CD4-positive, alpha-beta T cell treated with Interleukin-2 at 100 ng/mL for 4 hours (primary cell): ENCODE measurements around the gene SLC27A2.
"Not testable (repeated sequence)": the region's sequence is repeated elsewhere in the genome, so short reads cannot be mapped to it uniquely, and the experiment has no call there.

Experiments used
- DNase-seq: peaks from one replicate; pipeline ENCODE4 v3.0.0-alpha.2; 2020; ENCODE audit warnings: low spot score

The SLC27A2 gene

DNA sequence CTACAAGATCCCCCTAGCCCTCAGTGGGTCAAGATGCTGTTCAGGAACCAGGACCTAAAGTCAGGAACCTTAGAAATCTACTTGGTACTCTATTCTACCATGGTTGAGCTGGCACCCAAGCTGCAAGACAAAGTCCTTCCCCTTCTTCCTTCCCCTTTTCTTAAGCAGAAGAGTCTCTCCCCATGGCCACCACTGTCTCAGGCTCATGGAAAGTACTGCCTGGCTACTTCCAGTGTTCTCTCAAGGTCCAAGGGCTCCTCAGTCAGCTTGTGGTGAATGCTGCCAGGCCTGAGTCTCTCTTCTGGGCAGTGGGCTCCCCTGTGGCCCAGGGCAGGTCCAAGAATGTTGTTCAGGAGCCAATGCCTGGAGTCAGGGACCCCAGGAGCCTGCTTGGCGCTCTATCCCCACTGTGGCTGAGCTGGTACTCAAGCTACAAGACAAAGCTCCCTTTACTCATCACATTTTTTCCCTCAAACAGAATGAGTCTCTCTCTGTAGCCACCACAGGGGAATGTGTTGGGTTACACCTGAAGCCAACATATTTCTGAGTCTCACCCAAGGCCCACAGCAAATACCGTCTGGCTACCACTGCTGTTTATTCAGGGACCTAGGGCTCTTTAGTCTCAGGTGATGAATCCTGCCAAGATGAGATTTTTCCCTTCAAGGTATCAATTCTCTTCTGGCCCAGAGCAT is 18.1 kb upstream of the SLC27A2 start:
- no peak for DNase-seq

- DNase-seq = no peak
Measured at GRCh38 chr15:50164458-50164857, 17.5 kb upstream of the SLC27A2 start.

GRCh38 chr15:50166216-50166615 is 15.8 kb upstream of the SLC27A2 start:
- no peak for DNase-seq

DNA sequence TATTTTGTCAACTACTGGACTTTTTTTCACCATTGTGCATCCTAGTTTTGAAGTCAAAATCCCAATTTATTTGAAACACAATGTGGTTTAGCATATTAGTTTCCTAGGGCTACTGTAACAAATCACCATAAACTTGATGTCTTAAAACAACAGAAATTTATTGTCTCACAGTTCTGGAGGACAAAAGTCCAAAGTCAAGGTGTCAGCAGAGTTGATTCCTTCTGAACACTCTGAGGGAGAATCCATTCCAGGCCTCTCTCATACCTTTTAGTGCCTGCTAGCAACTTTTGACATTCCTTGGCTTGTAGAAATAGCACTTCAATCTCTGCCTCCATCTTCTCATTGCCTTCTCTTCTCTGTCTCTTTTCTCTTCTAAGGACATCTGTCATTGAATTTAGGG is 14.9 kb upstream of the SLC27A2 start:
- DNase-seq = no peak

- no peak for DNase-seq
Measured at GRCh38 chr15:50168379-50168778, 13.6 kb upstream of the SLC27A2 start.

DNA sequence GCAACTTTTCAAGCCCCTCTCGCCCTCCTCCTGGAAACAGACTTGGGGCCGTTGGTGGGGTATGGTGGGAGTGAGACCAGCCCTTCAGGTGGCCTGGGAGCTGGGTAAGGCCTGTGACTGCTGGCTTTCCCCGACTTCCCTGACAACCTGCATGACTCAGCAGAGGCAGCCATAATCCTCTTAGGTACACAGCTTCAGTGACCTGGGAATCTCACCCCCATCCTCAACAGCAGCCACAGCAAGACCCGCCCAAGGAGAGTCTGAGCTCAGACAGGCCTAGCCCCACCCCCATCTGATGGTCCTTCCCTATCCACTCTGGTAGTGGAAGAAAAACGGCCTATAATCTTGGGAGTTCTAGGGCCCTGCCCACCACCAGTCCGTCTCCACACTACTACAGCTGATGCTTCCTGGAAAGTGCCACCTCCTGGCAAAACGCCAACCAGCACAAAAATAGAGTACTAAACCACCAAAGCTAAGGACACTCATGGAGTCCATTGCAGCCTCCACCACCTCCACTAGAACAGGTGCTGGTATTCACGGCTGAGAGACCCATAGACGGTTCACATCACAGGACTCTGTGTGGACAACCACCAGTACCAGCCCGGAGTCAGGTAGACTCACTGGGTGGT is 13.1 kb upstream of the SLC27A2 start:
- no peak for DNase-seq

GRCh38 chr15:50172360-50172895 is 9.6 kb upstream of the SLC27A2 start:
- not testable (repeated sequence) for DNase-seq

- no peak for DNase-seq
Measured at GRCh38 chr15:50176869-50177268, 5.1 kb upstream of the SLC27A2 start.

GRCh38 chr15:50180091-50180490 is 1.9 kb upstream of the SLC27A2 start:
- DNase-seq = no peak

DNA sequence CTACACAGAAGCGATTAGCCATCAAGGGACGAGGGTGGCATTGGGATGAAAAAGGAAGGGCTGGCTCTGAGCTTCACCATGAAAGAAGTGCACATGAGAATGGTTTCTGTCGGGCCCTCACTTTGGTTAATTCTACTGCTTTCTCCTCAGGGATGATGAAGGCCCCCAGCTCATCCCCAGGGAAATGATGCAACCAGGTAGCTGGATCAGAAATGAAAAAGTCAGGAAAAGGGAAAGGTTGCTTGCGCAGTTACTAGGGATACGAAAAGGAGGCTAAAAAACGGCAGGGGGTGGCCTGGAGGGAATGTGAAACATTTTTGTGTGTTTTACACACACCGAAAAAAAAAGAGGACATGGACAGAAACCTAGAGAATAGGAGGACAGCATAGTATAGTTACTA is 1.4 kb upstream of the SLC27A2 start:
- DNase-seq = no peak

DNA sequence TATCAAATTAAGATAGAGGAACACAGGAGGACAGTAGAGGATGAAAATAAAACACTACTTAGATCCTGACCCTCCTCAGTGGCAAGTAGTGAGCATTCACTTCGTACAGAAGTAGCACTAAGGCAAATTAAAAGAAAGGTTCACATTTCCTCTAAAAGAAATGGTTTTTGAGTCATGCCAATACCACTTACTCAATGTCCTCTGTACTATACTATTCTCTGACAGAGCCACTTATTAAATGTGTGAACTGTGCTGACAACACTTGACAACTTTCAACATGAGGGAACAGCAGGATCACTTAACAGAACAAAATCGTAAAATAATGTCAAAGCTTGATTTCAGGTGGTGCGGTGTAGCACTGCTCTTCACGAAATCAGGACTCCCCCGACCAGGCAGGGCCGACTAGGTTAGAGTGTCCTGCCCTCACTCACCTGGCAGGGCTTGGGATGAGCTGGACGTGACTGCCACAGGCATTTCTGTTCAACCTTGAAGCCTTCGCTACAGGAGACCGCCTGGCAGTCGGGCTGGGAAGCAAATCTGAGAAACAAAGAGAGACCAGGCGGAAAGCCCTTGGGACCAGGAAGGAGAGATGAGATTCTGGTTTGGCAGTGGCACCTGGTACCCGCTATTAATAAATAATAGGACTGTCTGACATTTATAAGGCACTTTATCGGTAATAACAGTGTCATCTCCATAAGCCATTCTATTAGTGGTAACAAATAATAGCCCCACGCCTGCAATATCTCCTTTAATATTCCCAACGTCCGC is 611 bp upstream of the SLC27A2 start:
- no peak for DNase-seq

GRCh38 chr15:50182219-50183013 is 420 bp downstream of the SLC27A2 start:
- no peak for DNase-seq

GRCh38 chr15:50183112-50183794 is 1.3 kb downstream of the SLC27A2 start:
- DNase-seq = no peak

- DNase-seq = no peak
Measured at GRCh38 chr15:50184863-50185504, 3.0 kb downstream of the SLC27A2 start.

DNA sequence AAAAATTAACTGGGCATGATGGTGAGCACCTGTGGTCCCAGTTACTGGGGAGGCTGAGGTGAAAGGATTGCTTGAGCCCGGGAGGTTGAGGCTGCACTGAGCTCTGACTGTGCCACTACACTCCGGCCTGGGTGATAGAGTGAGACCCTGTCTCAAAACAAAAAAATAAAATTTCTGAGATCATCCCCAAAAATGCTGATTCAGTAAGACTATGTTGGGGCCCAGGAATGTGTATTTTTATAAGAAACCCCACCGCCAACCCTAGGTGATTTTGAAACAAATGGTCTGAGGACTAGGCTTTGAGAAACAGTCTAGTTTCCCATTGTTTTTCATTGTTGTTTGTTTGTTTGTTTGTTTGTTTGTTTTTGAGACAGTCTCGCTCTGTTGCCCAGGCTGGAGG is 4.1 kb downstream of the SLC27A2 start:
- DNase-seq = no peak

GRCh38 chr15:50186752-50187151 is 4.8 kb downstream of the SLC27A2 start:
- DNase-seq = no peak

DNA sequence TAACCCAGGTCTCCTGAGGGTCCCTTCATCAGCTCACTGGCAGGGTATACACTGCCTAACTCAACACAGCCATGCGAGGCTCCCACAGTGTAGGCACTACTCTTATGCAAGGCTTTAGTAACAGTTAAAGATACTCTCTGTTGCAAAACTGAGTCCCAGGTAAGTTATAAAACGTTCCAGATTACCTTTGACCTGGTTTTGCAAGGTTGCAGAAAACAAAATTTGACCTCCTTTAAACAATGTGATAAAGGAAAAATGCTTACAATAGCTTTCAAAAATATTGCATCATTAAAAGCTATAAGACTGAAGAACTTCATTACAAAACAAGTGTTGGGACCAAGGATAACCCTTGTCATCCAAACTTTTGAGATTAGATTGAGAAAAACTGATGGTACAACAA is 5.5 kb downstream of the SLC27A2 start:
- no peak for DNase-seq

- no peak for DNase-seq
Measured at GRCh38 chr15:50187997-50188396, 6.0 kb downstream of the SLC27A2 start.

DNA sequence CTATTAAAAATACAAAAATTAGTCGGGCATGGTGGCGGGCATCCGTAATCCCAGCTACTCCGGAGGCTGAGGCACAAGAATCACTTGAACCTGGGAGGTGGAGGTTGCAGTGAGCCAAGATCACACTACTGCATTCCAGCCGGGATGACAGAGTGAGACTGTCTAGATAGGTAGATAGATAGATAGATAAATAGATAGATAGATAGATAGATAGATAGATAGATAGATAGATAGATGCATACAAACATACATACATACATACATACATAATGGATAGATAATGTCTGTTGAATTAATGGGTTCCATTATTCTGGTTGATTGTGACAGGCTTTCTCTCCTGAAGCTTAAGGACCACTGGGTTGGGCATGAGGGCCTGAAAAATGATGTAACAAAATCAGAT is 6.8 kb downstream of the SLC27A2 start:
- DNase-seq = not testable (repeated sequence)

DNA sequence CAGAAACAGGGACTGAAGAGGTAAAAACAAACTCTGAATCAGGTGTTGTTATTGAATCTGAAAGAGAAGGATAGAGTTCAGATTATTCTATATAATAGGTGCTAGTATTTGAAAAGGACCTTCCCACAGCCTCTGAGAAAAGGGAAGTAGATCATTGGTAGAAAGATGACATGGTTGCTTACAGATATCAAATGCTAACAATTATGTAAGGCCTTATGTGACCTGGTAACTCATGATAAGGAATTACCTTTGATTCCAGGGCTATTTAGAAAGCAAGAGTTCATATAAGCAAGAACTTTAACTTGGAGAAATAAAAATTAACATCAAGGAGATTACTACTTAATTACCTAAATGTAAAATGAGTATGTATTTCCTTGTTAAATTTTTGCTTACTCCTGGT is 7.6 kb downstream of the SLC27A2 start:
- no peak for DNase-seq

- DNase-seq = no peak
Measured at GRCh38 chr15:50190166-50190570, 8.2 kb downstream of the SLC27A2 start.
